Right lobe of liver (tissue), 4 donors: ENCODE data around the gene KCNQ1OT1.

ENCODE experiments used
- CTCF ChIP-seq, 4 donors: fragments of 200-600 bp in 3 of 4; fragments of 450-650 bp in 1 of 4; IDR thresholded peaks; one replicate each; pipeline versions ENCODE4 v1.5.1 to v1.8.0; 2016 to 2022; ENCODE audit warnings: antibody characterized with exemption in 4 of 4, mild to moderate bottlenecking in 2 of 4
- POLR2A ChIP-seq: fragments of 450-650 bp; IDR thresholded peaks from one replicate; pipeline ENCODE4 v1.6.1; 2017; ENCODE audit warnings: antibody characterized with exemption, mild to moderate bottlenecking
- donor health status: DM: no; HTN: no; CAD: no.
- donor health status: DM: no; HTN: no; CAD: no.
- donor health status: DM: no; HTN: yes; CAD: no.

DNA sequence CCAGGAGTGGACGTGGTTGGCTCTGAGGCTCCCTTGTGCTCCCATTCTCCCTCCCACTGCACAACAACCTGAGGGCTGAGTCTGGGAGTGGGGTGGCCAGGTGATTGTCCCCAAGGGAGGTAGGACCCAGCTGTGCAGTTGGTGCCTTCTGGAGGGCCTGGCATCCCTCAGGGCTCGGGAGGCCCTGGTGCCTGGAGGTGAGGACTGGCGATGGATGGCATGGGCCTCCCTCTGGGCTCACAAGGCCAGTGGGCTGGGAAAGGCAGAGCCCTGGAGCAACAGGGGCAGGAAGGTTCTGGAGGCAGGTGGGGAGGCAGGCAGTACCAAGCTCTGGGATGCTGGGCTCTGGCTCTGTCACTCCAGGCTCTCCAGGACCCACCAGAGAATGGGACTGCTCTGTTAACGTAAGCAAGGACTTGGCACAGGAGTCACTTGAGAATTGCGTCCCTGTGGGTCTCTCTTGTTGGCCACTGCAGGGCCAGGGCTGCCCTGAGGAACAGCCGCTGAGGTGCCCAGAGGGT lies 114.2 kb downstream of the KCNQ1OT1 start:
- TF ChIP-seq CTCF (IDR thresholded peaks at IDR 0.05), result no peak
- no peak for TF ChIP-seq POLR2A
